Measurements from ENCODE around the gene FCRL4.

Gene FCRL4

DNA sequence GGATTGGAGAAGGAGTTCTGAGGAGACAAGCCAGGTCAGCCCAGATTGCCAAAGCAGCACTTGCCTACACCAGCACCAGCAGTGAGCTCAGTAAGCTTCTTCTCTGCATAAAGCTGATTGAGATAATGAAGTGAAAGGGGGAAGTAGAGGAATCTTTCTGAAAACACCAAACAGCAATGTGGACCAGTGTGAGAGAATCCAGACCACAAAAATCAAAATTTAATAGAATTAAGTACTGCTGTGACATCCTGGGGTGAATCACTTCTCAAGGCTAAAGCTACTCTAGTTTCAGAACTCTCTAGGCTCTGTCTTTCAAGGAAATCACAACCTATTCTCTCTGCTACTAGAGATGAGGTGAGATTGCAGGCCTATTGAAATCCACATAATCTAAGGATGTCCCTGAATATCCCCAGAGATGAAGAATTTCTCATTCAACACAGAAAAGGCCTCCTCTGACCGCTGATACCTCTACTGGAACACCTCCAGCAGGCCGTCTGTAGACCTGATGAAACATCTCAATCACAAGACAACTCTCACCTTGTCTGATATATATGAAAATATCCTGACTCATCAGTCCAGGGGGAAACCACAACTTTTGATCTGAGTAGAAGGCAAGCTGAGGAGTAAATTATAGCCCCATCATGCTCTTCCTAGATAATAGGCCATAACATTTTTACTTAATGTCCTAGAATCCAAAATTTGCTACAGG is at the start of gene FCRL4:
TSS of gene FCRL4 (minus strand) at position 127 of the 709 bp plus-strand sequence. CDS start 141 bp downstream, outside the sequence.
- no peak for DNase-seq

DNA sequence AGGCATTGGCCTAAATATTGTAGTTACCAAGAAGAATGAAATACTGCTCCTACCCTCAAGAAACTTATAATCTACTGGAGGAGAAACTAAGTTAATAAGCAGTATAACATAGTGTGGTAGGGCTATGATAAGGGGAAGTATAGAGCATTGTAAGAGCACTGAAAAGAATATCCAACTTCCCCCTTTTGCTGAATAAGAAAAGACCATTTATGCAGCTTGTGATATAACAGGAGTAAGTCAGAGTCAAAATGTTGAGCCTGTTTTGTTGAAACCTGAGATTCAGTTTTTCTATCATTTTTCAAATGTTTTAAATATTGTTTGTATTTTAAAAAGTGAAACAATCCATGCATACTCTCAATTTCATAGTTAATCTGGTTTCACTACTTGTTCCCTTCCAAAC is 48.3 kb upstream of the FCRL4 start:
- DNase-seq: no peak

DNA sequence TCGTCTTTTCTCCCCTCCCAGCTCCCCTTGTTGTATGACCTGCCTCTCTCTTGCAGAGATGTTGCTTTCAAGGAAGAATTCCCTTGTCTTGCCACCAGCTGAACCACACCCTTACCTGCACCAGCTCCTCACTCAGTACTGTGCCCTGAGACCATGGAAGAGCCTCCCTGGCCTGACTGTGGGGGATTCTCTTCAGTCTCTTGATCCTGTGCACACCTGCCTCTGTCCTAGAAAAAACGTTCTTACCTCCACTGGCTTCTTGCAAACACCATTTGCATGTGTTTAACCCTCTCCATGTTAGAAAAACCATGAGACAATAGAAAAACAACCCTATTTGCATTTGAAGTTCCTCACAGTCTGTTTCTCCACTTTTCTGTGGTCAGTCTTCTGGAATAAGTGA is 43.3 kb upstream of the FCRL4 start:
- no peak for DNase-seq

DNA sequence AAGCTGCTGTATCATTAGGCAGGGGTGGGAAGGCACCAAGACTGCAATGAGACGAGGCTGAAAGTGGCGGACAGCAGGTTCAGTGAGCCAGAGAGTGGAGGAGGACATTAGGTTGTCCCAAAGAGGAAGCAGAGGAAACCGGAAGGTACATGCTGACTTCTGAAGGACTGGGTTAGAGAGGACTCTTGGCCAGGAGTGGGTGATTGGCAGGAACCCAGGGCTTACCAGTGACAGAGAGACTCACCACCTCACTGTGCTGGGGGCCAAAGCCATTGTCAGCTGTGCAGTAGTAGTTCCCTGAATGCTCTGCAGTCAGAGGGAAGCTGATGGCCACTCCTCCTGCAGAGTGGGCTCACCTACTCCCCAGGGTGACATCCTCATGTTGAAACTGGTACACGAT is 41.9 kb upstream of the FCRL4 start:
- DNase-seq: no peak

DNA sequence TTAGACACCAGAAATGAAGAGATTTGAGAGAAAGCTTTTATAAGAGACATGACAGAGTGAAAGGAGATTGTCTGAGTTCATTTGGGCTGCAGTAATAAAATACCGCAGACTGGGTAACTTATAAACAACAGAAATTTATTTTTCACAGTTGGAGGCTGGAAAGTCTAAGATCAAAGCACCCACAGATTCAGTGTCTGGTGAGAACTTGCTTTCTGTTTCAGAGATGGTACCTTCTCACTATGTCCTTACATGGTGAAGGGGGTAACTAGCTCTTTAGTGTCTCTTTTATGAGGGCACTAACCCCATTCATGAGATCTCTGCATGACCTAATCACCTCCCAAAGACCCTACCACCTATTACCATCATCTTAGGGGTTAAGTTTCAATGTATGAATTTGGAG is 30.9 kb upstream of the FCRL4 start:
- DNase-seq: no peak

DNA sequence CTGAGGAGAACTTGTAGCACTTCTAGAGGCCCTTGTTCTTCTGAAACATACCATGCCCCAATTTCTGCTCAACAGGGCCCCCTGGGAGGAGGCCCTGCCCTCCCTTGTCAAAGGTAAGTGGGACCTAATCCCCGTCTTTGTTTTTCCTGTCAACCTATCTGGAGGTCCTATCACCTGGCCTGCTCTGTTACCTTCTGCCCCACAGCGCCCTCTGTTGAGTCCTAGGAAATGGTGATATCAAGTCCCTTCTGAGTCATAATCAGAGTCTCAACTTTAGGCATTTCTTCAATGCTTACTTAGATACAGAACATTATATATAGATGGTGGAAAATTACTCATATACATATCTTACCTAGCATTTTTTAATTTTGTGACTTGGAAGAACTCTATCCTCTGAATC is 28.2 kb upstream of the FCRL4 start:
- DNase-seq: no peak

DNA sequence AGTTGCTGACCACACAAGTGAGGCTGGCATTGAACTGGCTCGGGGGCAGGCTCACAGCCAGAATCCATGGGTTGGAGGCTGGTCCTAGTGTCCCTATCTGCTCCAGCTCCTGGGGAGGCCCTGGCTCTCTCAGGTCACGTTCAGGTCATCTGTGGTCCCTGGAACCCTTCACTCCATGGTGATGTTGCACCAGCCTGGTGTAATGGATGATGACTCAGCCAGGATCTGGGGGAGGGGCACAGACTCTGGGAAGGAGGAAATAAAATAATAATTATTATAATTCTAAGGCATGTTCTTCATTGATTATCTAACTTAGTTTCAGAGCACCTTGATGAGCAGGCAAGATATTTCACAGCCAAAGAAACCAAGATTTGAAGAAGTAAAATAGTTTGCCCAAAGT is 26.6 kb upstream of the FCRL4 start:
- DNase-seq: no peak

DNA sequence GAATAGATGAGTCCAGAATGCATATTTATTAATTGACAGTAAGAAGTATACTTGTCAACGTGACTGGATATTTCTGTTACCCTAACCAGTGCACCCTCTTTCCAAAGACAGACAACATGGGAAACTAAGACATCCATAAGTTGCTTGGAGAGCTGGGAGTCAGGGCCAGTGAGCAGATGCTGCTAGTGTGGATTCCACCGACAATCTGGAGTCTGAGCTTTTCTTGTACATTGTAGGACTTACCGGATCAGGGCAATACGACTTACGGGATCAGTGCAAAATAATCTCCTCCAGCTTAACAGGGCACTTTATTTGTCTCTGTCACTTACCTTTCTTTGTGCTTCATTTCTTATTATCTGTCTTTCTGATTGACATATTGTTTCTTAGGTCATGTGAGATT is 24.6 kb upstream of the FCRL4 start:
- DNase-seq: no peak

DNA sequence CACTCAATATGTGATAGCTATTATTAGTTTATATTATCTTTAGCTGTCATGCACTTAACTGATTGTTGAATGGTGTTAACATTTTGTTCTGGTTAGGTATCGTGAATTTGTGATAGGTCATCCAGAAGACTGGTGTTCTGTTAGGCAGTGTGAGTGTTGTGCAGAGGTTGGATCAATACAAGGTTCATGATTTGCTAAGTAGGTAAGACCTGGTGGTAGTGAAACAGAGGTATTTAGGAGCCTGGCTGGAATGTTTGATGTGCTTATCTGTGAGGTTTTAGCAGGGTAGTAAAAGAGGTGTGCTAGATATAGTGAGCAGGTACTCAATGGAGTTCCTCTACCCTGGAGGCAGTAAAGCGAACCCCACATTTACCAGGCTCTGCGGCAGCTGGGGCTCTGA is 20.3 kb upstream of the FCRL4 start:
- DNase-seq: no peak

DNA sequence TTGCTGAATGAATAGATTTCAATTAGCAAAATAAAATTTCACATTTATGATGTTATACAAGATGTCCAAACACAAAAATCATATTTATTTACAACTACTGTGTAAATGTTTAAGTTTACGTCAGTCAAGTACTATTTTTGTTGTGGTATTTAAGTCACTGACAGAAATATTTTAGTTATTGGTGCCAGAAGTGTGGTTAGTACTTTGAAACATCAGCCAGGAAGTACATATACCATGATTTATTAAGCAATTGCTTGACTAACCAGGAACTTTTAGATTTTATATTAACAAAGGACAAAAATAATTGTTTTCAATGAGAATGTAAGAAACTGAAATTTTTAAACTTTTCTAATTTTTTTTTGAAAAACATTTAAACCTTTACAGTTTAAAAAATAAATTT is 2.4 kb upstream of the FCRL4 start:
- DNase-seq: no peak

DNA sequence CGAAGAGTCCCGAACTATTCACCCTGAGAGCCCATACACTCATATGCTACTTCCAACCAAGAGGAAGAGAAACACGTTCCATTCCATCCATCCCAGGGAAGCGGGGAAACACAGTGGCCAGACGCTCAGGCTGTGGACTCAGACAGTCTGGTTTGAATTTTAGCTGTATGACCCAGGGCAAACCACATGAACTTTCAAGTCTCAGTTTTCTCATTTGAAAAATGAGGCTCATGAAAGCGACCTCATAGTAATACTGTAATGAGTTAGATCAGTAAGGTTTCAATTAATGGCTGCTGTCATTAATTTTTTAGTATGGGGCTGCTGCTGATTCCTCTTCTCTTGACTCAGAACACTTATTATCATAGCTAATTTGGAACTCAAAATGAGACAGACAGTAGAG is 1.5 kb downstream of the FCRL4 start:
- no peak for DNase-seq

DNA sequence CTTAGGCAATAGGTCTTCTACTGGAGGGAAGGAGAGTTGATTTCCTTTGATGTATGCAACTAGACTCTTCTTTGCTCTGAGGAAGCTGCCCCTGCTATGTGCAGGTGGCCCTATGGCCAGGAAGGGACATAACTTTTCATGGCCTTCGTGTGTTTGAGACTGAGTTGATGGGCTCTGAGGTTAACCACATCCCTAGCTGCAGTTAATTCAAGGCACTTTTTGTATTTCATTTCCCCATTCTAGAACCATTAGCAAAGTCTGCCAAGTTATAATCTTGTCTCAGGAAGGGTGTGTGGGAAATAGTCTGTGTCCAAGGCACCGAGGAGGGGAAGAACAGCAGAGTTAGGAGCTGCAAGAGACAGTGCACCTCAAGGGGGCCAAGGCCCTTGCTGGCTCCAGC is 2.5 kb downstream of the FCRL4 start:
- no peak for DNase-seq

DNA sequence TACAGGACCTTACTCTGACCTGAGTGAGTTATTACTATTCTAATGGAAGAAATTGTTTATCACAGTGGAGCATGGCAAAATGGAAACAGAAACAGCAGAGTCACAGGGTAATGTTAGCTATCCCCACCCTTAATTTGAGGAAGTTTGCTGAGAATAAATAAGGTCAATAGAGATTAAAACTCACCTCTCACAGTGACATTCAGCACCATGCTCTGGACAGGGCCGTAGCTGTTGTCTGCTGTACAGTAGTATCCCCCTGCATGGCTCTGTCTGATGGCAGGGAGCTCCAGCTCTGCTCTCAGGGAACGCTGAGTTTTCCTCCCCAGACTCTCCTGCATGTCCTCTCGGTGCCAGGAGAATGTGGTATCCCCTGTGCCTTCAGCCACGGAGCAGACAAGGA is 11.9 kb downstream of the FCRL4 start:
- no peak for DNase-seq

DNA sequence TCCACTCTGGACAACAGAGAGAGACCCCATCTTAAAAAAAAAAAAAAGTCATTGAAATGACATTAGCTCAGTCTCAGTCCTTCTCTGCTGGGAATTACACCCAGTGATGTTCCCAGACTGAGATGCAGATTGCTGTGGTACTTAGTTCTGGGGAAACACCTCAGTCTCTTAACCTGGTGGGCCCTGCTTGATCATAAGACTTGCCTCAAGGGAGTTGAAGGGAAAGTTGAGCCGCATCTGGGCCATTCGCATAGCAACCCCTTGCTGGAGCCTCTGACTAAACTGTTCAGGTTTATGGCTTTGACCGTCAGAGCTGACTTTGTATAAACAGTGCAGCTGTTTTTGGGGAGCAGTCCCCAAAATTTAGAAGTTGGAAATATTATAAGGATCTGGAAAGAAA is 13.4 kb downstream of the FCRL4 start:
- DNase-seq: no peak

DNA sequence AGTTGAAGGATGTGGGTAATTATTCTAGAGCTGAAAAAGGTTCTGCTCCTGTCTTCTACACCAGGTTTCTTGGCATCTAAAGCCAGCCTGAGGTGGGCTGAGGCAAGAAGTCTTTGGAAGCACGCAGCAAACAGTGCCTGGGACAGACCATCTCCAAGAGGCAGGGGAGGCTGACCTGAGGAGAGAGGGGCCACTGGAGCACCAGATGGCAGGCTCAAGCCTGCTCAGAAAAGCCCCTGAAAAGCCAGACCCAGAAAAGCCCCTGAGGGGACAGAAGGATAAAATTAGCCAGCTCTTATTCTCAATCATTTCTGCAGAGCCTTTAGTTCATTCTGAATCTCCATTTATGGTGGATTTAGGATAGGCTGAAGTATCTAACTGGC is 17.1 kb downstream of the FCRL4 start:
- DNase-seq: no peak

DNA sequence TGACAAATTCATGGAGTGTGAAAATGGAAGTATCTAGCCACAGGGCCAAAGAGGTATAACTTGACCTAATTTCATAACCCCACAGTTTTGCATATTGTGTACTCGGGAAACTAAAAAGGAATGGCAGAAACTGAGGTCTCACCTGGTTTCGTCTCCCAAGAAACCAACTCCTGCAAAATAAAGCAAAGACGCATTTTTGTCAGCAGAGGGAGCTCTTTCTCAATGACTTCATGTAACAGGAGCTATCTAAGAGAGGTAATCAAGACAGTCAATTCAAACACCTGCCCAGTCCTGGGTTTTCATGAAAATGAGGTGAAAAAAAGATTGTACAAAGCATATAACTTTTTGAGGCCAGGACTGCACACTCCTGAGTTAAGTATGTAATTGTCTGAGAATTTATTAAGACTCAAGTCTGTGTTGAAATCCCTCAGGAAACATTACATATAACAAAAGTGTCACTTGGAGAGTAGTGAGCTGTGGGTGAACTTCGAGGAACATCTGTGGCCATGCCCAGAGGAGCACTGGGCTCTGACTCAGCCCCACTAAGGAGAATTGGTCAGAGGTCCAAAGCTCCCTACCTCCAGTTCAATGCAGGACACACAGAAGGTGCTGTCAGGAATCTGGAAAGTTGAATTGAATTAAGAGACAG is 17.6 kb downstream of the FCRL4 start:
- peak; percentile 60 for DNase-seq

DNA sequence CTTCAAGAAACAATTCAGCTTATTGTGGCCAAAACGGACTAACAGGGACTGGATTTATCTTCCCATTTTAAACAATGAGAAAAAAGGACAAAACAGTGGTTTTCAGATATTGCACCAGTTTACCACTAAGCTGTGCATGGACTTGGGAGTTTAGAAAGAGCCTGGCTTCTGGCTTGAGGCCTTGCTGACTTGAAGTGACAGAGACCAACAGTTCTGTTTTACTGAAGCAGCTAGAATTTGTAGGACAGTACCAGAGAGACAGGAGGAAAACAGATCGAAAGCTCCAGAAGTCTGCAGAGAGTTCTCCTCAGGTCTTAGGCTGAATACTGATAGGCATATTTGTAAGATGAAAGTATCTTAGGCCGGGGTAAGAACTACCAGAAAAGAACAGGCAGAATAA is 20.5 kb downstream of the FCRL4 start:
- no peak for DNase-seq

DNA sequence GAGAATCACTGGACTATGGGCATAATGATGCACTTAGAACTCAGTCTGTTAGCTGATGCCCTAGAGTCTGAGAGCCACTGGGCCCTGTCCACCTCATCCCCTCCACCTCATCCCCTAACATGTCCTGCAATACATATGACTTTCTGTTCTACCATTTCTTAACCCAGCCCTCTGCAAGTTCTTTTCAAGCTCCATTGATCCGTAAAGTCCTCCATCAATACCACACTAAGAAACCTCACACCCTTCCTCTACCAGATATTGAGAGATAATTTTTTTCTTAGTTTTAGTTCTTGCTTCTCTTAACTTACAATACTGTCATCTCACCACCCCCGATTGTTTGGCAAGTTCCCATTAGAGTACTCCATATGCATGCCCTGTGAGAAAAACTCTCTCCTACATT is 22.1 kb downstream of the FCRL4 start:
- DNase-seq: no peak

DNA sequence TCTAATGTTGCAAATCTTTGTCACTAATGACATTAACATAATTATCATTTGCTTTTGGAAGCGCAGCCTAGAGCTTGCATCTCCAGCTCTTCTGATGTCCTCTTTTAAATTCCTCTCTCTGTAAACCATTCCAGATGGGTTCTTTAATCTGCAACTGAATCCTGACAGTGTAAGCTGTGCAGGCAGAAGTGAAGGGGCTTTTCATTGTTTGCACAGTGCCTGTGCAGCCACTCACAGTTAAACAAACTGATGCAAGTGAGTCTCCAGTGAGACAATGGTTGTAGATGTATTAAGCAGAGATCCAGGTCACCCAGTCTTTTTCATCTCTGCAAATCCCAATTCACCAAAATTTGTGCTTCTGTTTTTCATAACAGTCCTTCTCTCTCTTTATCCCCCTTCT is 23.0 kb downstream of the FCRL4 start:
- DNase-seq: no peak

DNA sequence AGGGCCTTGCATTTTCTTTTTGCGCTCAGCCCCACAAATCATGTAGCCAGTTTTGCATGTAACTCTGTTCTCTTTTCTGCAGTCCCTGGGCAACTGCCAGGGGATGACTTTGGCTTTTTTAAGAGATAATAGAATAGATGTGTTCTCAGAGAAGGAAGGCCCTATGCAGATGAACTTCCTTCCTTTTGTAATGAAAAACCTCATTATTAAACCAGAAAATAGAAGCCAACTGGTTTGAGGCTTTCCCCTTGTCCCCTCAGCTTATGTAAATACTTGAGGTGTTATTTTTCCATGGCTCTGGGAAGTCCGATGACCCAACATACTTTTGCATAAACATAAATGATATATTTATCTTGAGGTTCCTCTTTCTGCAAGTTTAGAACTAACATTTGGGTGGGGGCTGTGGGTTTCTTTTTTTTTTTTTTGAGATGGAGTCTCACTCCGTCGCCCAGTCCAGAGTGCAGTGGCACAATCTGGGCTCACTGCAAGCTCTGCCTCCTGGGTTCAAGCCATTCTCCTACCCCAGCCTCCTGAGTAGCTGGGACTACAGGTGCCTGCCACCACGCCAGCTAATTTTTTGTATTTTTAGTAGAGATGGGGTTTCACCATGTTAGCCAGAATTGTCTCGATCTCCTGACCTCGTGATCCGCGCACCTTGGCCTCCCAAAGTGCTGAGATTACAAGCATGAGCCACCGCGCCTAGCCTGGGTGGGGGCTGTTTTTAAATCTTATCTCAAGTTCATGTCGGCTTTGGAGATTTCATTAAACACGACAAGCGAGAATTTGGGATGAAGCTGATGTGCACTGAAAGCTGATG is 31.2 kb downstream of the FCRL4 start:
- DNase-seq: no peak

DNA sequence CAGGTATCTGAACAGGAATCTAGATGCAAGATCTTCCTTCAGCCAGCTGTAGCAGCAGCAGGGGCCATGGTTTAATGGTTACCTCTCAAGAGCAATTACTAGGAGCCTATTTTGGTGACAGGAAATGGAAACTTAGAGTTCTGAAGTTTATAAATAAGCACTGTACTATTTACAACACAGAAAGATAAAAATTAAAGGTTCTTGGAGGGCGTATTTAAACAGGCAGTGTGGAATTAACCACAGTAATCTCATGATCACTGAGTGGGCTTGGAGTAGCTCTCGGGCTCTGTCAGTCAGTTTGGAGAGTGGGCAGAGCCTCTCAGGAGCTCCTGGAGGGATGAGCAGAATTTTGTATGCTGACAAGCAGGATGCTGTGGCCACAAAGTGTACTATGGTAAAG is 35.4 kb downstream of the FCRL4 start:
- no peak for DNase-seq

DNA sequence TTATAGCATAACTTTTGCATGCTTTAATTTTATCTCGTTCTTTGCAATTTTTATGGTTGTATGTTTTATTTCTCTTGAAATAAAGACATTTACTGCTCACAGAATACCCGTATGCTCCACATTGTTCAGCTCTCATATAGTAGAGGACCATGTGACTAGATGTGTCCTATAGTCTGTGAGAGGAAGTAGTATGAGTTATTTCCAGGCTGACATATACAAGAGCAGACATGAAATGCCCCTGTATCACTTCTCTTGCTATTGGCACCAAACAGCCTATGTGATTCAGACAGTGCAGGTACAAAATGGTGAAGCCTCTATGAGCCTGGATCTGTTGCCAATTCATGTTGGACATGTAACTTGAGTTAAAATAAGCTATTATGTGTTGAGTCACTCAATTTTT is 39.8 kb downstream of the FCRL4 start:
- no peak for DNase-seq

DNA sequence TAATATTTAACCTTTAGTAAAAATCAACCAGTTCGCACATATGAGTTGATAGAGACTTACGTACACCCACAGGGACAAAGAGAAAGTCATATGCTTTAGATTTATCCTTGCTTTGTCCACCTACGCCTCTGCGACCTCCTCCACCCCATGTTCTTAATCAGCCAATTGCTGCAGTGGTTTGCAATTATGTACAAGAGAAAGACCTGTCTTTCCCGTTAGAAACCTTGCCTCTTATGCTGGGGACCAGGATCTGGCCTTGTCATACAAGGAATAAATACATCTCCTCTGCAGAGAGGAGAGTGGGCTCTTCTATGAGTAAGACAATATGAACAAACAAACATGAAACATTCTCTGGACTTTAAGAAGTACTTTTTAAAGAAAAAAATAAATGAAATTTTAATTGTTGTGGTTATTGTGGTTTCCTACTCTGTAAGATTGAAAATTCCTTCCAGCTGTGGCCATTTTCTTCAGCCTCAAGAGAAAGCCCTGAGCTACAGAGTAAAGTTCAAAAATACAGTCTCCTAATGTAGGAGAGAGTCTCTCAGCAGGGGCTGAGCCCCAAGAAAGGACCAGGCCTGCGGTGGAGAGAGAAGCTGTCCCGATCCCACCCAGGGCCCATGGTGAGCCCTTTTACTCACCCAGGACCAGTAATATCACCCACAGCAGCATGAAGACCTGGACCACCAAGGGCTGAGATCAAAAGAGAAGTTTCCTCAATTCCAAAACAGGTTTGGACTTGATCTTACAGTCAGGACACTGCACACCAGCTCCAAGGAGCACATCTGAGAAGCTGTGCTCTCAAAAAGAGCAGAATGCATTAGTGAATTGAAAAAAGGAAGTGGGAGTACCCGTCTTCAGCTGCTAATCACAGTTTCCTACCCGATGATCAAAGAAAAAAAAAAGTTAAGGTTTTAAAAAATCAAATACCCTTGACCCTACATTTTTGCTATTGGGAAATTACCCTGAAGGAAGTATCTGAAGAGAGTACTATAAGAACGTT is 45.9 kb downstream of the FCRL4 start, which contains the start of gene FCRL5:
TSS of gene FCRL5 (minus strand) at position 822 of the 1,000 bp plus-strand sequence. CDS start at position 669, 153 bp downstream.
- no peak for DNase-seq

Data from NCI-H1092 treated with DMSO at 0.1 percent for 48 hours (cell line).